Measurements from ENCODE around the gene ADAMTS12. TPM values are rescaled to one million over a fixed set of nuclear protein-coding genes. Genes with fewer than 3 reads are reported as not detected.

Gene ADAMTS12
- total RNA-seq, 4 donors from 2014 or later = 0.49 to 3.1 (median 2.5) TPM

GRCh38 chr5:33513462-33514185, 378.2 kb downstream of the ADAMTS12 start:
- DNase-seq (no peak), ATAC-seq (no peak)
- Histone ChIP-seq H3K9me3 (no peaks in the 10 kb centered on the region), H3K4me1 (no peaks in the 10 kb centered on the region), H3K27ac (no peak overlapping the region), H3K36me3 (no peaks in the 10 kb centered on the region), H3K4me3 (no peak overlapping the region), H3K27me3 (no peaks in the 10 kb centered on the region)
- intact Hi-C loops (cut with DNase I; ENCODE audit: low total_unique reads) = no loop called here
- TF ChIP-seq POLR2A (IDR thresholded peaks at IDR 0.05) (no peak), CTCF (IDR thresholded peaks at IDR 0.05 in 4 of 5, conservative IDR thresholded peaks at IDR 0.05 in 1 of 5) (no peak)
- in situ Hi-C loops (cut with MboI; ENCODE audit: low sequenced_read_pairs in 4 of 4) = no loop called here

GRCh38 chr5:33509036-33509435, 382.8 kb downstream of the ADAMTS12 start:
- intact Hi-C loops (cut with DNase I; ENCODE audit: low total_unique reads) (no loop called here), in situ Hi-C loops (cut with MboI; ENCODE audit: low sequenced_read_pairs in 4 of 4) (no loop called here)
- H3K9me3 ChIP-seq = no peaks in the 10 kb centered on the region
- no peaks in the 10 kb centered on the region for H3K4me1 ChIP-seq
- no peak for TF ChIP-seq POLR2A (IDR thresholded peaks at IDR 0.05)
- no peak for TF ChIP-seq CTCF (IDR thresholded peaks at IDR 0.05 in 4 of 5, conservative IDR thresholded peaks at IDR 0.05 in 1 of 5)
- ATAC-seq (no peak), DNase-seq (no peak)
- H3K36me3 ChIP-seq = no peaks in the 10 kb centered on the region
- no peak overlapping the region for H3K4me3 ChIP-seq
- no peaks in the 10 kb centered on the region for H3K27me3 ChIP-seq
- H3K27ac ChIP-seq = no peak overlapping the region

- Histone ChIP-seq H3K9me3 (no peaks in the 10 kb centered on the region), H3K36me3 (no peaks in the 10 kb centered on the region), H3K27me3 (no peaks in the 10 kb centered on the region), H3K4me3 (no peak overlapping the region), H3K27ac (no peak overlapping the region), H3K4me1 (no peaks in the 10 kb centered on the region)
- intact Hi-C loops (cut with DNase I; ENCODE audit: low total_unique reads) (no loop called here), in situ Hi-C loops (cut with MboI; ENCODE audit: low sequenced_read_pairs in 4 of 4) (no loop called here)
- ATAC-seq (no peak), DNase-seq (no peak)
- TF ChIP-seq CTCF (IDR thresholded peaks at IDR 0.05 in 4 of 5, conservative IDR thresholded peaks at IDR 0.05 in 1 of 5) (no peak), POLR2A (IDR thresholded peaks at IDR 0.05) (no peak)
Observed at GRCh38 chr5:33507426-33507825, 384.4 kb downstream of the ADAMTS12 start.

GRCh38 chr5:33504570-33504969, 387.2 kb downstream of the ADAMTS12 start:
- no peak for ATAC-seq
- DNase-seq = no peak
- H3K4me3 ChIP-seq = no peak overlapping the region
- no peaks in the 10 kb centered on the region for H3K9me3 ChIP-seq
- in situ Hi-C loops (cut with MboI; ENCODE audit: low sequenced_read_pairs in 4 of 4) (no loop called here), intact Hi-C loops (cut with DNase I; ENCODE audit: low total_unique reads) (no loop called here)
- no peak for TF ChIP-seq POLR2A (IDR thresholded peaks at IDR 0.05)
- H3K27ac ChIP-seq = no peak overlapping the region
- no peaks in the 10 kb centered on the region for H3K27me3 ChIP-seq
- no peaks in the 10 kb centered on the region for H3K4me1 ChIP-seq
- H3K36me3 ChIP-seq = no peaks in the 10 kb centered on the region

- no peak for DNase-seq
- H3K9me3 ChIP-seq = no peaks in the 10 kb centered on the region
- TF ChIP-seq POLR2A (IDR thresholded peaks at IDR 0.05) = no peak
- no peak for TF ChIP-seq CTCF (IDR thresholded peaks at IDR 0.05 in 4 of 5, conservative IDR thresholded peaks at IDR 0.05 in 1 of 5)
- H3K27me3 ChIP-seq = no peaks in the 10 kb centered on the region
- in situ Hi-C loops (cut with MboI; ENCODE audit: low sequenced_read_pairs in 4 of 4) (no loop called here), intact Hi-C loops (cut with DNase I; ENCODE audit: low total_unique reads) (no loop called here)
- no peak overlapping the region for H3K4me3 ChIP-seq
- H3K4me1 ChIP-seq = no peaks in the 10 kb centered on the region
- H3K27ac ChIP-seq = no peak overlapping the region
- ATAC-seq = no peak
- H3K36me3 ChIP-seq = no peaks in the 10 kb centered on the region
Observed at GRCh38 chr5:33501899-33502298, 389.9 kb downstream of the ADAMTS12 start.
